Ovary (tissue), 3 donors: Measurements from ENCODE around the gene ABCA13.

Experiments
- EP300 ChIP-seq: sonication (generic); formaldehyde crosslinking; IDR thresholded peaks from one replicate; pipeline ENCODE4 v1.6.1; 2017; ENCODE audit warnings: antibody characterized with exemption
- TF ChIP-seq, protein P1 (sequence below), 3 donors: fragments of 450-650 bp in 2 of 3; fragments of 200-600 bp in 1 of 3; IDR thresholded peaks; one replicate each; pipeline versions ENCODE4 v1.5.1 to v1.8.0; 2016 to 2022; ENCODE audit warnings: antibody characterized with exemption in 3 of 3, mild to moderate bottlenecking in 1 of 3
- donor health status: DM: no; HTN: no; CAD: no.

DNA sequence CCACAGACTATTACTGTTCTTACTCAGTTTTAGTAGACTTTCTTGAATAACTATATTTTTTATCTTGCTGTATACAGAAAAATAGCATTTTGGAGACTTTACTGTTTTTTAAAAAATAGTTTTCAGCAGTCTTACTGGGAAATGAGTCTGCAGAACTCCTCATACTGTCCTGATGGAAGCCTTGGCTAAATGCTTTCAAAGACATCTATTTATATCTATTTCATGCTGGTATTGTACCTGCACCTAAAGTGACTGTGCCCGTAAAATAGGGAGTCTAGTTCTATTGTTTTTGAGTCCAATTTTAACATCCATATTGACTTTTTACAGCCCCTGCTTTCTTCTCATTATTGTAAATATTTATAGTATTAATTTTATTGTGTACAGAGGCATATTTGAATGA, 464.5 kb downstream of the ABCA13 start:
- TF ChIP-seq, protein P1, sequence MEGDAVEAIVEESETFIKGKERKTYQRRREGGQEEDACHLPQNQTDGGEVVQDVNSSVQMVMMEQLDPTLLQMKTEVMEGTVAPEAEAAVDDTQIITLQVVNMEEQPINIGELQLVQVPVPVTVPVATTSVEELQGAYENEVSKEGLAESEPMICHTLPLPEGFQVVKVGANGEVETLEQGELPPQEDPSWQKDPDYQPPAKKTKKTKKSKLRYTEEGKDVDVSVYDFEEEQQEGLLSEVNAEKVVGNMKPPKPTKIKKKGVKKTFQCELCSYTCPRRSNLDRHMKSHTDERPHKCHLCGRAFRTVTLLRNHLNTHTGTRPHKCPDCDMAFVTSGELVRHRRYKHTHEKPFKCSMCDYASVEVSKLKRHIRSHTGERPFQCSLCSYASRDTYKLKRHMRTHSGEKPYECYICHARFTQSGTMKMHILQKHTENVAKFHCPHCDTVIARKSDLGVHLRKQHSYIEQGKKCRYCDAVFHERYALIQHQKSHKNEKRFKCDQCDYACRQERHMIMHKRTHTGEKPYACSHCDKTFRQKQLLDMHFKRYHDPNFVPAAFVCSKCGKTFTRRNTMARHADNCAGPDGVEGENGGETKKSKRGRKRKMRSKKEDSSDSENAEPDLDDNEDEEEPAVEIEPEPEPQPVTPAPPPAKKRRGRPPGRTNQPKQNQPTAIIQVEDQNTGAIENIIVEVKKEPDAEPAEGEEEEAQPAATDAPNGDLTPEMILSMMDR (IDR thresholded peaks at IDR 0.05) = no peak
- no peak for TF ChIP-seq EP300
